Measurements from ENCODE around the gene SOX13.

DNA sequence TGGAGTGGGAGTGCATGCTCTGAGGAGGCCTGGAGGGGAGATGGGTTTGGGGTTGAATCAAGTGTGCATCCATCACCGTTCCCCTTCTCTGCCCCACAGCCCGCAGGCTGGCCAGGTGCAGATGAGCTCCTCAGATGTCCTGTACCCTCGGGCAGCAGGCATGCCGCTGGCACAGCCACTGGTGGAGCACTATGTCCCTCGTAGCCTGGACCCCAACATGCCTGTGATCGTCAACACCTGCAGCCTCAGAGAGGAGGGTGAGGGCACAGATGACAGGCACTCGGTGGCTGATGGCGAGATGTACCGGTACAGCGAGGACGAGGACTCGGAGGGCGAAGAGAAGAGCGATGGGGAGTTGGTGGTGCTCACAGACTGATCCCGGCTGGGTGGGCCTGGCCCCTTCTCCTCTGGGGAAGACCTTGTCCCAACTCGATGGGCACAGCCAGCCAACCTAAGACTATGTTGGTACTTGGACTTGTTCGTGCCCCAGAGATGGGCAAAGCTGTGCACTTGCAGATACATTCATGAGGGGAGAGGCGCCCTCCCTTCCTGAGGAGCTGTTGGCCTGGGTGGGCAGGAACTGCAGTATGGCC lies 52.9 kb downstream of the SOX13 start:
- TF ChIP-seq CTCF (IDR thresholded peaks at IDR 0.05 in 2 of 3, conservative IDR thresholded peaks at IDR 0.05 in 1 of 3; ENCODE audit: borderline replicate concordance in 1 of 3, insufficient read depth in 1 of 3, low read depth in 2 of 3, low read length in 2 of 3) (no peak), EZH2phosphoT487 (IDR thresholded peaks at IDR 0.05; ENCODE audit: borderline replicate concordance) (no peak), POLR2A (IDR thresholded peaks at IDR 0.05; ENCODE audit: borderline replicate concordance, extremely low read depth, insufficient read depth, insufficient read length) (no peak), POLR2AphosphoS5 (IDR thresholded peaks at IDR 0.05; ENCODE audit: low read depth, low read length) (no peak), RAD21 (IDR thresholded peaks at IDR 0.05; ENCODE audit: low read depth) (no peak), REST (IDR thresholded peaks at IDR 0.05; ENCODE audit: low read depth) (no peak), JUND (IDR thresholded peaks at IDR 0.05) (no peak), ZFX (IDR thresholded peaks at IDR 0.05) (no peak), EGR1 (IDR thresholded peaks at IDR 0.05; ENCODE audit: low read depth) (no peak), SRF (IDR thresholded peaks at IDR 0.05; ENCODE audit: low read depth) (no peak), ATF3 (IDR thresholded peaks at IDR 0.05) (no peak), YY1 (IDR thresholded peaks at IDR 0.05; ENCODE audit: extremely low read depth, insufficient replicate concordance, low read depth, low read length) (no peak), CEBPB (IDR thresholded peaks at IDR 0.05; ENCODE audit: low read depth) (no peak)
